WI38 (cell line): ENCODE results near the gene MFRP.

Source experiments
- H3K4me3 ChIP-seq: 2 replicates; pipeline ENCODE4 v1.5.1; 2011; ENCODE audit warnings: low read depth, mild to moderate bottlenecking, control low read depth, low read length
- CTCF ChIP-seq: IDR thresholded peaks from 2 replicates; pipeline ENCODE4 v1.5.1; 2012; ENCODE audit warnings: low read depth, mild to moderate bottlenecking, control low read depth, low read length

Gene MFRP

DNA sequence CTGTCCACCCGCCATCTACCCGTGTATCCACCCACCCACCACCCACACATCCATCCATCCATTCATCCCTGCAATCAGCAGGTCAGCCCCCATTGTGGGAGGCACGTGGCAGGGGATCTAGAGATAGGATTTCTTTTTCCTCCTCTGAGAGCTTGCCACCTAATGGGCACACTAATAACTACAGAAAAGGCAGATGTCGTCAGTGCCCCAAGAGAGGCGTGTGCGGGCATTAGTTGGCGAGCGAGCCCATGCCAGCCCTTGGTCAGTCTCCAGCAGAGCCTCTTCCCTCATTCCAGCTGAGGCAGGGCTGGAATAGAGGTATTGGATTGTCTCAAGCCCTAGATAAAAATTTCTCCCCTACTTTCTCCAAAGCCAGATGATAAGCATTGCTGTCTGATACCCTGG is 25.3 kb upstream of the MFRP start:
- no peak for TF ChIP-seq CTCF
- H3K4me3 ChIP-seq, result no peak overlapping the region

DNA sequence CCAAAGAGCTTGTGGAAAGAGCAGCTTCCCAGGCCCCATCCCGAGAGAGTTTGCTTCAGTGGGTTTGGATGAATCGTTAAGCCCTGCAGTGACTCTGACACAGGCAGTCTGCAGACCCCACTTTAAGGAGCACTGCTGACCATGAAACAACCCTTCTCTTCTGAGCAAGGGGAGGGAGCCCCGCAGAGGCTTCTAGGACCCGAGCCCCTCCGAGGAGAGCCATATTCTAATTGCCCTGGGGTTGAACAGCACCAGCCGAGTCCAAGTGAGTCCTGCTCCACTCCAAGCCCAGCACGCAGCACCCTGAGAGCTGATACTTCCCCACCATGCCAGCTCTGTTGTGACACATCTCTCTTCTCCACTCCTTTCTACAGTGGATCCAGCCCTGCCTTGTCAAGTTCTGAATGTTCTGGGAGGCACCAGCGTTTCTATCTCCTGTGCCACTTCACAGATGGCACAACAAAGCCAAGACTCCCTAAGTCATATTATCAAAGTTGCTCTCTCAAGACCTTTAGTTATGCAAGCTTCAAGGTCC is 24.6 kb upstream of the MFRP start:
- no peak for TF ChIP-seq CTCF
- no peak overlapping the region for H3K4me3 ChIP-seq

DNA sequence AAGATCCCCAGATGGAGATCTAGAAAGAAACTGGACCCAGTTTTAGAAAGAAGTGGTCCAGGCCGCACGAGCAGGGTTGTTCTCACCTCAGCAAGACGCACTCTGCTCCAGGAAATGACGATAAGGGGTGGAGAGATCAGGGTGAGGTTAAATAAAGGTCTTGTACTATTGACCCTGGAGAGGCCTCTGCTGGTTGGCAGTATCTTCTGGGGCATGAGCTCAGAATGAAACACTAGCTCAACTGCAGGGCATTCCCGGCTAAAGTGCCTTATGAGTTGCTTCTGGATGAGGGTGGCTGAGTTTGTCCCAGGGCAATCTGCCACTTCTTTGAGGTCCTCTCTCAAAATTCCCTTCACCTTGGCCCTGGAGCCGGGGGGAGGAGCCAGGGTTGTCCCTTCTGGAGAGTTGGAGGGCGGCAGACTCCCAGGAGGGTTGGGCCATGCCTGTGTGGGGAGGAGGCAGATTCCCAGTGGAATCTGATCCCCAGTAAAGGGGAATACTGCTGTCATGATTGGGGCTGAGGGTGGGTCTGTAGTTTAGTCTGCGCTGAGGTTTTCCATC is 24.1 kb upstream of the MFRP start:
- TF ChIP-seq CTCF, result no peak
- no peak overlapping the region for H3K4me3 ChIP-seq

GRCh38 chr11:119369132-119369925 is 22.8 kb upstream of the MFRP start:
- H3K4me3 ChIP-seq, result no peak overlapping the region
- no peak for TF ChIP-seq CTCF

DNA sequence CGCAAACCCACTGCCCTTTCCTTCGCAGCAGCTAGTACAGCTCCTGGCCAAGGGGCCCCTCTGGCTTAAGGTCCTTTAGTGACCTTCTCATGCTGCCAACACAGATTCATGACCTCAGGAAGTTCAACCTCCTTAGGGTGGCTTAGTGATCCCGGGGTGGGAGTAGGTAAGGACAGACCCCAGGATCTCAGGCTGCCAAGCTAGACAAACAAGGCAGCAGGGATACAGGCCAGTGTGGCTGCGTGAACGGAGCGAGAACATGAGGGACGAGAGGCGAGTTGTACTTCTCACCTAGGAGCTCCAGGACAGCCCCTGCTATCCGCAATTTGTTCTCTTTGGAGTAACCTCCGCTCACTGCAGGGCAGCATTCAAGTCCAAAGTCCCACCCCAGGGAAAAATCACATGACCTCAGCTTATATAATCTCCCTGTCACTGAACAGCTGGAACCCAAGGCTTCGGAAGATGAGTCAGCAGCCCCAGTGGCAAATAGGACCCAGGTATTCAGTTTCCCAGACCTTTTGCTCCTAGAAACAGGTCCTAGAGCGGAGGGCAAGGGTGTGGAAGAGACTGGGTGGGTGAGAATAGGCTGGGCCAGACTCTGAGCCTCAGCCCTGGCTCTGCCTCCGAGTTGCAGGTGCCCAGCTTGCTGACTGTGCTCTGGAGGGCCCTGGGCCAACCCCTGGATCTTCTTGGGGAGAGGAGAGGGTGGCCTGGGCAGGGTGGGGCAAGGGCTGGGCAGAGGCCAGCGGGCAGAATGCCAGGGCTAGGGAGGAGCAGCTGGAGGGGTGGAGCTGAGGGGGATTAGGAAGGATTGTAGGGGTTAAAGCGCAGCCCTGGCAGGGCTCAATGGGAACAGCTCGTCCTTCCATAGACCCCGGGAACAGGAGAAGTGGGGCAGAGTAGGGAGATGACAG is 21.9 kb upstream of the MFRP start:
- no peak for TF ChIP-seq CTCF
- no peak overlapping the region for H3K4me3 ChIP-seq

GRCh38 chr11:119367661-119368120 is 21.2 kb upstream of the MFRP start:
- TF ChIP-seq CTCF, result no peak

More at GRCh38 chr11:119367661-119368120, 21.2 kb upstream of the MFRP start:
- H3K4me3 ChIP-seq, result no peak overlapping the region
